HK-2 (cell line): ENCODE data around the gene MAGI2.
"Not testable (repeated sequence)": the region's sequence is repeated elsewhere in the genome, so short reads cannot be mapped to it uniquely, and the experiment has no call there.

ENCODE experiments used
- DNase-seq: peaks from one replicate; pipeline ENCODE4 v3.0.0-alpha.2; 2018; ENCODE audit not compliant: unreplicated experiment

MAGI2 gene

DNA sequence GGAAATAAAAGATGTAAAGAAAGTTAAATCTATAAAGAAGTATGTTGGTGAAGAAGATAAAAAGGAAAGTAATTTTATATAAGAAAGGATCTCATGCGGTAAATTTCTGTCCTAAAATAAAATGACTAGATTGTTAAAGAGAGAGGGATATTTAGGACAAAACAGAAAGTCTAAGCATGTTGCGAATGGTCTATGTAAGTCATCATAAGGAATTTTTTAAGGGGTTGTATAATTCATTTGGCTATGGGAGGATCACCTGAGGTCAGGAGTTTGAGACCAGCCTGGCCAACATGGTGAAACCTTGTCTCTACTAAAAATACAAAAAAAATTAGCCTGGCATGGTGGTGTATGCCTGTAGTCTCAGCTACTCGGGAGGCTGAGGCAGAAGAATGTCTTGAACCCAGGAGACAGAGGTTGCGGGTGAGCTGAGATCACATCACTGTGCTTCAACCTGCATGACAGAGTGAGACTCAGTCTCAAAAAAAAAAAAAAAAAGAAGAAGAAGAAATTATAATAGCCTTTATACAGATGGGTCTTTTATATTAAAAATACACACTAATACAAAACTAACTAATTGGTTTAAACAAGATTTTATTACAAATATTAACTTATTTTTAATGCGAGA, 294.3 kb downstream of the MAGI2 start:
- DNase-seq: no peak

DNA sequence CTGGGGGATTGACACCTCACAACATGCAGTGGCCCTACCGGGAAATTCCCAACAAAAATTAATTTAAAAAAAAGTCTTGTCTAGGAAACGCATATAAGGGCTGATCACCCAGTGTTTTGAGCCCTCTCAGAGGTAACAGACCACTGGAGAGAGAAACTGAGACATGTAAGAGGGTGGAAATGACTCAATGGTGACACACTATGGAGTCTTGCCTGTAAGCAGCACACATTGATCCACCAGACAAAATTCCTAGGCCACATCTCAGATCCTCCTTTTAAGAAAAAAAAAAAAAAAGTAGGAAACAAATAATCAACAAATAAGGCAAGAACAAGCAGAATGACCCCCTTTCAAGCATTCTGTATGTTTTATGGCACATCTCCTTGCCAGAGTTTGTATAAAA, 296.2 kb downstream of the MAGI2 start:
- DNase-seq: no peak

DNA sequence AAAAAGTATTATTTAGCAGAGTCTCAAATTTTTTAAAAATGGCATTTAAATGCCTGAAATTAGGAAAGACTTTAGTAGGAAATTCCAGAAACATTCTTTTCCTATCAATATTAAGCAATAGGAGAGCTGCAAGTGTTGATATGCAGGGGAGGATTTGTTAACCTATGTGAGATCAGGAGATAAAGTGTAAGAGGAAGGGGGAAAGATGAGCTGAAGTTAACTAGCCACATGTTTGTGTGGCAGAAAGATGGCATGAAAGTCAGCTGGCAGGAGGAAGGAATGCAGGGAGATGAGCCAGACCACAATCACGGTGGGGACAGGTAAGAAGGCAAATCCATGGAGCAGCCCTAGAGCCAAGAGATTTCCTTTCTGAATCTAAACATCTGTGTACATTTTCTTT, 303.6 kb downstream of the MAGI2 start:
- DNase-seq: no peak

DNA sequence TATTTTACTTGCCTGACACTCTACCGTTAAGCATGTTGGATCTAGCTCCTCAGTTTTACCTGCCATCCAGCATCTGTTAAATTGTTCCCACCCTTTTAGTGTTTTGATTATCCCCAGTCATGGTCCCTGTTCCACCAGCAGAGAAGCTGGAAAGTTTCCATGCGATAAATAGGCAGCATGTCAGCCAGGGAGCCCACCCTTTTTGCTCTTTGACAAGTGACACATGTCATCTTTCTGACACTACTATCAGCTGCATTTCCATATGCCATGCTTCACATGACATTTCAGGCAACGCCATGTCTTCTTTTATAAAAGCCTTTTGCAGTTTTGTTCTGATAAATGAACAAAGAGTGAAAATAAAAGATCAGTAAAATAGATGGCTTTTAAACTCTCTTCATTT, 310.8 kb downstream of the MAGI2 start:
- DNase-seq: no peak

DNA sequence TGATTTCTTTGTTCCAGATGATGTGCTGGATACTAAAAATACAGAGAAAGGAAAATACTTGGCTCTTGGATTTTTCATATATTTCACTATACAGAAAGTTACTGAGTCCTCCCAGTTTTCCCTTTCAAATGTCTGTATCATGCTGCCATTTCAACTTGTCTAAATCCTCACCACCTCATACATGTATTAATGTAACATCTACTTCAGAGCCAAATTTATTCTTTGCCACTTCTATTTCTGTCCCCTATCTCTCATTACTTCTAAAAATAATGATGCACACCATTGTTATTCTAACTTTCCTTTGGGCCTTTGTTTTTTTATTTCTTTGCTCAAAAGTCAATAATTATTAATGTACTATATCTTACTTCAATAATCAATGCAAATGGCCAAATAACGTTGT, 312.2 kb downstream of the MAGI2 start:
- no peak for DNase-seq

DNA sequence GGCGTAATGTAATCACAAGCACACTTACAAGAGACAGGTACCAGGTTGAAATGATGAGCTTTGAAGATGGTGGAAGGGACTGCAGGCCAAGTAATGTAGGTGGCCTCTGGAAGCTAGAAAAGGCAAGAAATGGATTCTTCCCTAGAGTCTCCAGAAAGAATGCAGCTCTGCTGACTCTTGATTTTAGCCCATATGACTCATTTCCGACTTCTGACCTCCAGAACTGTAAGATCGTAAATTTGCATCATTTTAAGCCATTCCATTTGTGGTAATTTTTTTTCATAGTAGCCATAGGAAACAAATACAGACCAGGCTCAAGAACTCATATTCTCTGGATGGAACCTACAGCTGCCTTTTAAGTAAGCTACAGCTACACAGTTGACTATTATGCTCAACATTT, 315.5 kb downstream of the MAGI2 start:
- no peak for DNase-seq

DNA sequence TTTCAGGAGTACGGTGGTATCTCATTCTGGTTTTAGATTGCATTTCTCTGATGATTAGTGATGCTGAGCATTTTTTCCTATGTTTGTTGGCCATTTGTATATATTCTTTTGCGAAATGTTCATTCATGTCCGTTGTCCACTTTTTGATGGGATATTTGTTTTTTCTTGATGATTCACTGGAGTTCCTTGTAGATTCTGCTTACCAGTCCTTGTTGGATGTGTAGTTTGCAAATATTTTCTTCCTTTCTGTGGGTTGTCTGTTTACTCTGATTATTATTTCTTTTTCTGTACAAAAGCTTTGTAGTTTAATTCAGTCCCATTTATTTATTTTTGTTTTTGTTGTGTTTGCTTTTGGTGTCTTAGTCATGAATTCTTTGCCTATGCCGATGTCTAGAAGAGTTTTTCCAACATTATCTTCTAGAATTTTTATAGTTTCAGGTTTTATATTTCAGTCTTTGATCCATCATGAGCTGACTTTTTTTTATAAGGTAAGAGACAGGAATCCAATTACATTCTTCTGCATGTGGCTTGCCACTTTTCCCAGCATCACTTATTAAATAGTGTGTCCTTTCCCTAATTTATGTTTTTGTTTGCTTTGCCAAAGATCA, 320.5 kb downstream of the MAGI2 start:
- DNase-seq: no peak

DNA sequence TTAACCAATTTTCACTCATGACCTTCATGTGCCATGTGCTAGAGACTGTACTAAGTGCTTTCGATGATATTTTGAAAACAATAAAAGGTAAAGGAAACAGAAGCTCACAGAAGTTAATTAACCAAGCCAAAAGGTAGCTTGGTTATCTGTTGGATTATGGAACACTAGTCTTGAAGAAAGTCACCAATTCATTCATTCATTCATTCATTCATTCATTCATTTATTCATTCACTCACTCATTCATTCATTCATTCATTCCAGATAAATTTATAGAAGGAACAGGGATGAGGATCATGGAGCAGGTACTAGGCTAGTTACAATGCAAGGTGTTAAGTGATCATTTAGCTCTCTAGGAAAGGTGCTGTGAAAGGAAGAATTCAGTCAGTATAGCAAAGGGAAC, 322.8 kb downstream of the MAGI2 start:
- no peak for DNase-seq

DNA sequence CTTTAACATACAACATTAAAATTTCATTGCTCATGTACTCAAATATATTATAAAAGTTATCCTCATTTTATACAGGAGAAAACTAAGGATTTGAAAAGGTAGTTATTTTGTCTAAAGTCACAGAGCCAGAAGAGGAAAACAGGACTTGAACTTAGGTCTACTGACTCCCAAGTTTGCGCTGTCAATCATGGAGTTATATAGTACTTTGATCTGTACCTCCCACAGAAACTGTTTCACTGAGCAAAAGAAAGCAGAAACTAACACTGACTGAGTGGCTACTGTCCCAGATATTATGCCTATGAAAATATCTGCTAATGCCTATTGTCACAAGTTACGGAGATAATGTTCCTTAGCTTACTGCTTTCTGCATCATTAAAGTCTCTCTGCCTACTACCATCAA, 329.1 kb downstream of the MAGI2 start:
- no peak for DNase-seq

DNA sequence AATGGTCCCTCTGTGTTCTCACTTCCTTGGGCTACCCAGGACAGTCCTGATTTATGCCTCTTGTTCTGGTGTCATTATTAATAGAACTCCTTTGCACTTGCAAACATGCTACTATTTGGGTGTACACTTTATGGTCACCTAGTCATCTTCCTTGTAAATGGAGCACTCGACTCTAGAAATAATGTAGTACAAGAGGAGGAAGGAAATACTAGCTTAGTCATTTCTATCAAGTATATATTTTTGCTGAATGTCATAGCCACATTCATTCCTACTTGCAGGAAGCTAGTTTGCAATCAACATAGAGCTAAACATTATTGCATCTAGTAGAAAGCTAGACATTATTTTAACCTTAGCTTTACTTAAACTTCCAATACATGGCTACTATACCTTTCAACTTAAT, 335.3 kb downstream of the MAGI2 start:
- DNase-seq: no peak

DNA sequence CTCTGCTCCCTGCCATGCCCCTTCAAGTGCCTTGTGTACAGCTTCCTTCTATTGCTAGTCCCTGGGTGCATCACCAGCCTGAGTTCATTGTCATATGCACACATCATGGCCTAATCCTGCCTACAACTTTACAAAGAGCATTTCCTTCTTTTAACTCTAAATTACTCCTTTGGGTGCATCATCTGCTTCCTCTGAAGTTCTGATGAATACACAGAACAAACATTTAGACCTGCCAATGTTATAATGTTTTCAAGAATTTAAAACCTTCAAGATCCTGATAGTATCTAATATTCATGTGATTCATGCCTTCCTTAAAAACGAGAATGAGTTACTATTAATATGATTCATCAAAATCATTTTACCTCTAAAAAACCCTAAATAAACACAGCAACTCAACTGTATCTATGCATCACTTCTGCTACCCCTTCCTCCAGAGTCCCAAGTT, 357.1 kb downstream of the MAGI2 start:
- no peak for DNase-seq

DNA sequence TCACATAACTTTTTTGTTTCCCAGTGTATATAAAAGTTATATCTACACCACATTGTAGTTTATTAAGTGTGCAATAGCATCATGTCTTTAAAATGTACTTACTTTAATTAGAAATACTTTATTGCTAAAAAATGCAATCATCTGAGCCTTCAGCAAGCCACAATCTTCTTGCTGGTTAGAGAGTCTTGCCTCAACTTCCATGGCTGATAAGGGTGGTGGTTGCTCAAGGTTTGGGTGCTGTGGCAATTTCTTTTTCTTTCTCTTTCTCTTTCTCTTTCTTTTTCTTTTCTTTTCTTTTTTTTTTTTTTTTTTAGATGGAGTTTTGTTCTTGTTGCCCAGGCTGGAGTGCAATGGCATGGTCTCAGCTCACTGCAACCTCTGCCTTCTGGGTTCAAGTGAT, 360.0 kb downstream of the MAGI2 start:
- DNase-seq: no peak

DNA sequence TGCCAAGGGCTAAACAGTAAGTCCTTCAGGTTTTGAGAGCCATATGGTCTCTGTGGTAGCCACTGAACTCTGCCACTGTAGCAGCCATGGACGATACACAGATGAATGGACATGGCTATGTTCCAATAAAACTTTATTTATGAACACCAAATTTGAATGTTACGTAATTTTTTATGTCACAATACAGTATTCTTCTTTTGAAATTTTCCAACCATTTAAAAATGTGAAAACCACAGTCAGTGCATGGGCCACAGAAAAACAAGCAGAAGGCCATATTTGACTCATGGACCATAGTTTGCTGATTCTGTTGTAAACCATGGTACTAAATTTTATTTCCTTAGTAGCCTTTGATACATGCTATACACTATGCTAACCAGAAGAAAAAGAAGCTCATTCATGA, 361.8 kb downstream of the MAGI2 start:
- no peak for DNase-seq

DNA sequence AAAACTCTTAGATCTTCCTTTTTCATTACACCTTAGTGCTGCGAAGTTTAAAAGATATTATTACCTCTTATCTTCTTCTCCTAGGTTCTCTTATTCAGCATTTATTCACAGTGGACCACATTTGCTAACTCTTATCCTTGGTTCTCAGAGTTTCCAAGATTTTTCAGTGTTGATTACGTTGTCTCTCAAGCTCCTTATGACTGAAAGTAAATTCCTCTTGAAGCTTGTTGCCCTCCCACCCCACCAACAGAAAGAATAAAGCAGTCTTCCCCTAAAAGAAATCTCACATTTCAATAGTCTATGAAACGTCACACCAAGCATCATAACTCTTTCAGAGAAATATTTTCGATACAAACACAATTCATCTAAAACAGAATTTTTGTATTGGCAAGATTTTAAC, 362.5 kb downstream of the MAGI2 start:
- DNase-seq: no peak

DNA sequence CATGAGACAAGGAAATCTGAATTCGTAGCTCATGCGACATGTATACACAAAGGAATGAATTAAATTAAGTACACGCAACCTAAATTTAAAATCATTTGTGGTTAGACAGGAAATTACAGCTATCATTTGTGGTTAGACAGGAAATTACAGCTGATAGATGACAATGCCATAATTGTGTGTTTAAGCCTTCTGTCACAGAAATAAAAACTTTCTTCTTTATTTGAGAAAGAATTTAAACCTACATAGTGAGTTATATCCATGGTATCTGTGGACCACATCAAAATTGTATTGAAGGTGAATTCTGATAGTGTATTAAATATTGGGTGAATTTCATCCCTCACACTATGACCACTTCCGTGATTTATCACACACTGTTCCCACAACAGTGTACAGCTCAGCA, 362.9 kb downstream of the MAGI2 start:
- no peak for DNase-seq

DNA sequence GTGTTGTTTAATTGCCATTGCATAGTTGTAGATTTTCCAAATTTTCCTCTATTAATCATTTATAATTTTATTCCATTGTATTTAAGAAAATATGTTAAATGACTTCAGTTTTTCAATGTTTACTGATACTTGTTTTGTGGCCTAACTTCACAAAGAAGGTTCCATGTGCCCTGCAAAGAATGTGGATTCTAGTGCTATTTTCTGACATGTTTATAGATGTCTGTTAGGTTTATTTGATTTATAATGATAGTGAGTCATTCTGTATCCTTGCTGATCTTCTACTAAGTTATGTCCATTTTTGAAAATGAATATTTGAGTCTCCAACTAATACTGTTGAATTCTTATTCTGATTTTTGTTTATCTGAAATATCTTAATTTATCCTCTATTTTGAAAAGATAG, 369.0 kb downstream of the MAGI2 start:
- DNase-seq: no peak

DNA sequence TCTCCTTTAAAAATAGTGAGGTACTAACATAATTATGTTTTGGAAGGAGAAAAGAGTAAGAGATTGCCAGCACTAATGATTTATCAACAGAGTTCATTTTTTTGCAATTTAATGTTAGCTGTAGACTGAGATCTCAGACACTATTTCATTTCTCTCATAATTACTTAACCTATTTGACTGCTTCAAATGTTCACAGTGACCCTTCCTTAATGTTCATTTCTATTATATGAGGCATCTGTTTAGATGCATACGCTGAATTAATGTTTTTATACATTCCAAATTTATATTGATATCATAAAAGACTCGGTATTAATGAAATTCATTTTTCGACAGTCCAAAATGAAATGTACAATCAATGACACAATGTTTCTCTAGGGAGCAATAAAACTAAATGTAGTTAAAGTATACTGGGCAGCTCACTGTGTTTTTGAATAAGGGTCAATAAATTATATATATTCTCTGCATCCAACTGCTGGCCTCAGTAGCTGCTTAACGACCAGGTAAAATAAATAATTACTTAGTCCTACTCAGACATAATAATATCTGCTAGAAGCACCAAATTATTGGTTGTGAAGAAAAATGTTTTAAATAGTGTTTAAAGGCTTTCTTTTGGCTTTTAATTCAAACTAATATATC, 373.4 kb downstream of the MAGI2 start:
- no peak for DNase-seq

DNA sequence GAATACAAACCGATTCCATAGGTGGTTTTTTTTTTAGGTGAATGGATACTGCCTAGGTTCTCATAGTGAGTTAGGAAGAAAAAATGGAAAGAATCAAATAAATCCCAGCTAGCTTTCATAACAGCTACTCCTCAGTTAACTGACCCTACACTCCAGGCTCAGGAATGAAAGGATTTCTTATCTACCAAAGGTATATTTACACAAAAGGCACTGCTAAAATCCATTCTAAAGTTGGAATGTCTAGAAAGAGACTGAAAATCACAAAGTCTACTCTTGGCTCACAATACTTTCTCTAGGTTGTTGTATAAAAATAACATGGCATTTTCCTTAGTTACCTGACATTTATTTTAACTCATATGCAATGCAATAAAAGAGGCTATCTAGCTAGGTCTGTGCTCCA, 375.2 kb downstream of the MAGI2 start:
- DNase-seq: no peak

DNA sequence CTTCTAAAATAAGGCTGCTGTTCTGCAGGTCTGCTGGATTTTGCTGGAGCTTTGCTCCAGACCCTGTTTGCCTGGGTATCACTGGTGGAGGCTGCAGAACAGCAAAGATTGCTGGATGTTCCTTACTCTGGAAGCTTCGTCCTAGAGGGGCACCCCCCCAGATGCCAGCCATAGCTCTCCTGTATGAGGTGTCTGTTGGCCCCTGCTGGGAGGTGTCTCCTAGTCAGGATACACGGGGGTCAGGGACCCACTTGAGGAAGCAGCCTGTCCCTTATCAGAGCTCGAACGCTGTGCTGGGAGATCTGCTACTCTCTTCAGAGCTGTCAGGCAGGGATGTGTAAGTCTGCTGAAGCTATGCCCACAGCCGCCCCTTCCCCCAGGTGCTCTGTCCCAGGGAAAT, 382.3 kb downstream of the MAGI2 start:
- not testable (repeated sequence) for DNase-seq

DNA sequence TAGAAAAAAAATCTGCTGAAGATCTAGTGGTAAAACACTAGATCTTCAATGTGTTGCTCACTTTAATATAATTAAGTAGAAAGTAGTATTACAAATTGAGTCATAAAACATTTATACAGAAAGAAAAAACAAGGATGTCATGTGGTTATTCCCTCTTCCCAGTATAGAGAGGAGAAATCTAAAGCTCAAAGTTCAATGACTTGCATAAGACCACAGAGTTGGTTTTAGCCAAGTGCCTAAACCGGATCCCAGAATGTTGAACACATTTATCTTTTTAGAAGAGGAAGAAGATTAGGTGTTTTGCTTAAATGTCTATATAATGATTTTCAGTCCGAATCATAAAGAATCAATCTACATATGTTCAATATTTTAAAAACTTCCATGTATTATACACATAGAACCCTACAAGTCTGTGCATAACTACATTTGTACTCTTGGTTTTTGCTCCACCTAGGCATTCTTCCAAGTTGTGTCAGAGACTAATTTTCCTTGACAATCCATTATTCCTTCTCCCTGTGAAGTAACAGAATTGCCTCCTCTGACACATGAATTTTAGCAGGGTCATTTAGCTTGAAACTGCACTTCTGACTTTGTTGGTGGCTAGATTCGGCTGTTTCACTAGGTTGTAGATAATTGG, 389.2 kb downstream of the MAGI2 start:
- DNase-seq: no peak

DNA sequence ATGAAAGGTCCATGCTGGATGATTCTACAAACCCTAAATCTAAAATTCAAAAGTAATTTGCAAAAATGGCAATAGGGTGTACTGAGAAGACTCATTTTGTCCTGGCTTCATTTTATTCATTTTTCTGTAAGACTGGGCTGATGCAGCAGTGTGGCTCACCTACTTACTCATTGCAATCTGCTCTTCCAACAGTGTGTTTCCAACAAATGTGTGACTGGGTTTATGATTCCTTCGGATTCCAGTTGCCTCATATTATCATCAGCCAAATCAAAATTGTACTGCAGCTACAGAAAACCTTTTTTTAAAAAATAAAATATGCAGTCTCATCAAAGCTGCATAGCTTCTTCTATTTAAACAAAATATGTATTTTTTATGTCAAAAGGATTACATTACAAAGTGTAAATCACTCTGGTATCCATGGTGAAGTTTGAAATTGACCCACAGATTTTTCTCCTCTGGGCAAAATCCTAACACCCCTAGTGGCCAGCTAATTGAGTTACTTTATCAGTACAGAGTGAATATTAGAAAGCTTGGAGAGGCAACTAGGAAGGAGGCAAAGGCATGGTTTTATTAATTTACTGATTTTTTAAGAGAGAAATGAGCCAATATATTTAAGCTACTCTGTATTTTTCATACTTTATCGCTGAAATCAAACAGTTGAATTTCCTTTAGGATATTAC, 390.3 kb downstream of the MAGI2 start:
- DNase-seq: no peak

DNA sequence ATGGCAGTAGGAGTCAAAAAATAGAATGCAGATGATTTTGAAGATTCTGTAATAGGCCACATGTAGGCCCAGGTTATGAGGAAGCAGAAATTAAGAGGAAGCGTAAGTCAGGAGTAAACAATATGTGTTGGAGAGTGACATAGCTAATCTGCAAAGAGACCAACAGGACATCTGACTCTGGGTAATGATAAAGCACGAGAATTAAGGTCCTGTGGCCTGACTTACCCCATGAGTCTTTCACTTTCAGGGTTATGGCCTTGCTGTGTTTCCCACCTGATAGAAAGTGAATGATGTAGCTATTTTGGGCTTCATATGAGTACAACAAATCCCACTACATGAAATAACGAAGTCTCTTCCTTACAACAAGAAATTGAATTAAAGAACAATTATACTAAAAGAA, 393.0 kb downstream of the MAGI2 start:
- DNase-seq: no peak
